Hepatocyte (in vitro differentiated cells): Measurements from ENCODE around the gene ASB2.

Experiments
- CTCF ChIP-seq: fragments of 200-600 bp; sonication (generic); IDR thresholded peaks from 2 replicates; pipeline ENCODE4 v1.5.1; 2016; ENCODE audit warnings: antibody characterized with exemption, mild to moderate bottlenecking; ENCODE audit not compliant: poor library complexity
- EZH2phosphoT487 ChIP-seq: fragments of 200-600 bp; sonication (generic); IDR thresholded peaks from one replicate; pipeline ENCODE4 v1.6.1; 2018; ENCODE audit warnings: antibody characterized with exemption, mild to moderate bottlenecking, low read depth, moderate library complexity; ENCODE audit not compliant: unreplicated experiment, severe bottlenecking

GRCh38 chr14:93978735-93979134, 2.4 kb upstream of the ASB2 start:
- TF ChIP-seq CTCF (no peak), EZH2phosphoT487 (no peak)
